NCI-H345 (cell line): ENCODE results near the gene PCDH15.
"Not testable (repeated sequence)": the region's sequence is repeated elsewhere in the genome, so short reads cannot be mapped to it uniquely, and the experiment has no call there.

ENCODE experiments used
- DNase-seq: peaks from one replicate; lab custom pipeline; 2025; lab: John Stamatoyannopoulos, UW

The PCDH15 gene

DNA sequence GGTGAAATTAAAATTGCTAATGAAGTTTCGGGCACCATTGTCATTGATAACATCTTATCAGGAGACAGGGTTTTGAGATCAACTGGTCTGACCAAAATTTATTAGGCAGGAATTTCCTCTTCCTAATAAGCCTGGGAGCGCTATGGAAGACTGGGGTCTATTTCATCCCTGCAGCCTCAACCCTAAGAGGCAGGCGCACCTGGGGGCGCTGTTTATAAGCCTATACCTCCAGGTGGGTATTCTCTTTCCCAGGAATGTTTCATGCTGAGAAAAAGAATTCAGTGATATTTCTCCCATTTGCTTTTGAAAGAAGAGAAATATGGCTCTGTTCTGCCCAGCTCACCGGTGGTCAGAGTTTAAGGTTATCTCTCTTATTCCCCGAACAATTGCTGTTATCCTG, 406.4 kb downstream of the PCDH15 start:
- not testable (repeated sequence) for DNase-seq

DNA sequence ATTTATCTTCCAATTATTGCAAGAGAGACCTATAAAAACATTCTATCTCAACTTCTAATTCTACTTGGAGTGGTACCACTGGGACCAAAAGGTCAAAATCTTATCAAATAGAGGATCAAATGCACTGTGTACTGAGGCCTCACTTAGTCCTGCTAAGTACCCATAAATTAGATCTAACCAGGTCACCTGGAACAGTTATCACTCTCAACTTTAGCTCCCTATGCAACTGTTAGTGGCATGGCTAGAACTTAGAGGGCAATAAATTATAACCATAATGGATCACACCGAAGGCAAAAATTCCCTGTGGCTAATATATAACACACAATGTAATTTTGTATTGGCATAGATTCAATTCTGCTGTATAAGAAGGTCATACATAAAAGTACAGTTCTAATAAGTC, 428.9 kb downstream of the PCDH15 start:
- no peak for DNase-seq

DNA sequence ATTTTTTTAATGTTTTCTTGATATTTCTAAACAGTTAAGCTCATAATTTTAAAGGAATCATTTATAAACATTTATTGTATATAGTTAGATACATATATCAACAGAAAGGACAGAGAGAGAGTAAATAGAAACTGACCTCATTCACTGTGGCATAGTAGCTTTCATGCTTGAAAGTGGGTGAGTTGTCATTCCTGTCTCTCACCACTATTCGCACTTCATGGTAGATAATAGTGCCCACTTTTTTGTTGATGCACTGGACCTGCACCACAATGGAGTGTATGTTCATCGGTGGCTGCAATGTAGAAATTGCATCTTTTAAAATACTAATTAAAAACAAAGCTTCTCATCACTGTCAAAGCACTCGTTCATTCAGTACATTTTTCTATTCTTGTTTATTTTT, 432.0 kb downstream of the PCDH15 start:
- DNase-seq = no peak

DNA sequence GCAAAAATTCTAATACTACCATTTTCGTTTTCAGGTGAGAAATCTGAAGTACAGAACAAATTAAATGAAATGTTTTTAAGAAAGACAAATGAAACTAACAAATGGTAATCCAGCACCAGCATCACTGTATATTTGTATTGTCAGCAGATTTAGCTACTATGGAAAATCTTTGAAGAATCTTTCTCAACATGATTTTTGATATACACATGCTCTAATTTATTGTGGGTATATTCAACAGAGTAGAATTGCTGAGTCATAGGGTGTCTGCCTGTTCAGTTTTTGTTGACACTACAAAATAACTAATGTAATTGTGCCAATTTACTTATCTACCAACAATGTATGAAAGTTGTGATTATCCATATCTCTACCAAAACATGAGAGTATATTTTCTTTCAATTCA, 437.6 kb downstream of the PCDH15 start:
- no peak for DNase-seq

DNA sequence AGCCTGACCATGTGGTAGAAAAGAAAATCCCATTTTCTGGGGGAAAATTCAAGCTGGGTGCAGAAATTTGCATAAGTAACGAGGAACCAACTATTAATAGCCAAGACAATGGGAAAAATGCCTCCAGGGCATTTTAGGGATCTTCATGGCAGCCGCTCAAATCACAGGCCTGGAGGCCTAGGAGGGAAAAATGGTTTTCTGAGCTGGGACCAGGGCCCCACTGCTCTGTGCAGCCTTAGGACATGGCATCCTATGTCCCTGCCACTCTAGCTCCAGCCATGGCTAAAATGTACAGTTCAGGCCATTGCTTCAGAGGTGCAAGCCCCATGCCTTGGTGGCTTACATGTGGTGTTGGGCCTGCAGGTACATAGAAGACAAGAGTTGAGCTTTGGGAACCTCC, 459.0 kb downstream of the PCDH15 start:
- DNase-seq = no peak

DNA sequence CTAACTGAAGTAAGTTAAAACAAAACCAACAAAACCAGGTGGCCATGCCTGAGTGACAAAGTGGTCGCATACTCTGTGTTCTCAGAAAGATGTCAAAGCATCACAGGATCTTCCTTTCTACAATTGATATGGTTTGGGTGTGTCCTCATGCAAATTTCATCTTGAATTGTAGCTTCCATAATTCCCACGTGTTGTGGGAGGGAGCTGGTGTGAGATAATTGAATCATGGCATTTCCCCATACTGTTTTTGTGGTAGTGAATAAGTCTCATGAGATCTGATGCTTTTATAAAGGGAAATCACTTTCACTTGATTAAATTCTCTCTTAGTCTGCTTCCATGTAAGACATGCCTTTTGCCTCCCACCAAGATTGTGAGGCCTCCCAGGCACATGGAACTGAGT, 465.7 kb downstream of the PCDH15 start:
- DNase-seq = no peak

DNA sequence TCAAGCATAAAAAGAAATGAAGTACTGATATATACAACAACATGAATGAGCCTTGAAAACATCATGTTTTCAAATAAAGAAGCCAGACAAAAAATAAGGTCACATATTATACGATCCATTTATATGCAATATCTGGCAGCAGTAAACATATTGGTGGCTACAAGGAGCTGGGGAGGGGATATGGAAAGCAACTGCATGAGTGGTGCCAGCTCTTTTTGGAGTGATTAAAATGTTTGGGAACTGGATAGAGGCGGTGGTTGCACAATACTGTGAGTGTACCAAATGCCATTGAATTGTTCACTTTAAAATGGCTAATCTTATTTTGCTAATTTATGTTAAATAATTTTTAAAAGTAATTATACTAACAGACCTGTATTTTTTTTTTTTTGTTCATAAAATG, 481.7 kb downstream of the PCDH15 start:
- no peak for DNase-seq

DNA sequence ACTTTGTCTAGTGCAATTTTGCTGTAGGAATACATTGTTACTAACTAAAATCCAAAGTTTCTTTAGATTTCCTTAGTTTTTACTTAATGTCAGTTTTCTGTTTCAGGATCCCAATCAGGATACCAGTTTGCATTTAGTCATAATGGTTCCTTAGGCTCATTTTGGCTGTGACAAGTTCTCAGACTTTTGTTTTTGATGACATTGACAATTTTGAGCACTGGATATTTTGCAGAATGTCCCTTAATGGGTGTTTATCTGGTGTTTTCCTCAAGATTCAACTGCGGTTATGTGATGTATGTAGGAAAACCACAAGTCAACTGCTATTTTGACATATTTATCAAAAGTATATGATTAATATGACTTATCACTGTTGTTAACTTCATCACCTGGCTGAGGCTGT, 482.6 kb downstream of the PCDH15 start:
- DNase-seq = no peak

DNA sequence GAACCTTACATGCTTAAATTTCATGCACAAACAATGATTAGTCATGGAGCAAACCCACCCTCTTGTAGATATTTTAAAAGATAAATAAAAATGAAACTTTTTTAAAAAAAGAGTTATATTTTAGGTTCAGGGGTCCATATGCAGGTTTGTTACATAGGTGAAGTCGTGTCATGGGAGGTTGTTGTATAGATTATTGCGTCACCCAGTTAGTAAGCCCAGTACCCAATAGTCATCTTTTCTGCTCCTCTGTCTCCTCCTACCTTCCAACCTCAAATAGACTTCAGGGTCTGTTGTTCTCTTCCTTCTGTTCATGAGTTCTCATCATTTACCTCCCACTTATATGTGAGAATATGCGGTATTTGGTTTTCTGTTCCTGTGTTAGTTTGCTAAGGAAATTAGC, 486.6 kb downstream of the PCDH15 start:
- no peak for DNase-seq

DNA sequence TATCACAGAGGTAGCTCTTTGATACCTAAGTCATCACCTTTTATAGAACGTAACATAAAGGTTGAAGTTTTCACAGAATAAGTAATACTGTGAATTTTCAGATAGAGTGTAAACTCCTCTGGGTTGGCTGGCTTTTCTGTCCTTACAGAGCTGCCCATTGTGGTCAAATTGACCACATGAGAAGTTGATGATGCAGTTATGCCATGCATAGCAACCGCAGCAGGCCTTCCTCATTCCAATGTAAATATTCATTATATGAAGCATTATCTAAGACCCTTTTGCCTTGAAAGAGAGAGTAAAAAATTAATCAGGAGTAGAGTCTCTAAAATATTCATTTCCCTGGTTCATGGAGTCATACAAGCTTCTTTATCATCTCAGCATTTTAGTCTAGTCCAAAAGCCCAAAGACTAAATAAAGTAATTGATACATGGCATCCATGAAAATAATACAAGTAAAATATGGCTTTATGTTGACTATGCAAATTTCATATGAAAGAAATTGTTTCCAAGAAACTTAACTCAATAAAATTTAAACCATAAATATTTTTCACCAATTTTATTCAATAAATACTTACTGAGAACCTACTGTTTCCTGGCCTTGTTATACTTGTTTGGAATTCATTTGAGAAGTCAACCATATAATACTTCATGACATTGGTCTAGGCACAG, 516.4 kb downstream of the PCDH15 start:
- no peak for DNase-seq

DNA sequence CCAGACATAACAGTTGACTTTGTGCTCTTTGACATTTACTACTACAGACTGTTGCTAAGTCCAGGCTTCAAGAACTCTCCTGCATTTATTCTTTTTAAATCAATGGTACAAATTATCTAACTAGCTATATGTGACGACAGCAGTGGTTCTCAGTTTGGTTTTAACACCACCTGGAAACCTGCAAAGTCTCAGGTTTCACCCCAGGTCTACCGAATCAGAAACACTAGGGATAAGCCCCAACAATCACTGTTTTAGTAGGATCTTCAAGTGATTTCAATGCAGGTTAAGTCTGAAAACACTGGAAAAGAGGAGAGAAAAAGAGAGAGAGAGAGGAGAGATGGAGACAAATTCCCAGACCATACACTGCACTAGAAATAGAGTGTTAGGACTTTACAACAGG, 519.0 kb downstream of the PCDH15 start:
- DNase-seq = no peak

DNA sequence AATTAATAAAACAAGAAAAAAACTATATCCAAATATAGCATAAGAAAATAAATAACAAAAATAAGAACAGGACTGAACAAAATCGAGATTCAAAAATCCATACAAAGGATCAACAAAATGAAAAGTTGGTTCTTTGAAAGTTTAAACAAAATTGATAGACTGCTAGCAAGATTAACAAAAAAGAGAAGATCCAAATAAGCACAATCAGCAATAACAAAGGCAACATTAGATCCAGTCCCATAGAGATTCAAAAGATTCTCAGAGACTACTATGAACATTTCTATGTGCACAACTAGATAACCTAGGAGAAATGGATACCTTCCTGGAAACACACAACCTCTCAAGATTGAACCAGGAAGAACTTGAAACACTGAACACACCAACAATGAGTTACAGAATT, 534.6 kb downstream of the PCDH15 start:
- no peak for DNase-seq

DNA sequence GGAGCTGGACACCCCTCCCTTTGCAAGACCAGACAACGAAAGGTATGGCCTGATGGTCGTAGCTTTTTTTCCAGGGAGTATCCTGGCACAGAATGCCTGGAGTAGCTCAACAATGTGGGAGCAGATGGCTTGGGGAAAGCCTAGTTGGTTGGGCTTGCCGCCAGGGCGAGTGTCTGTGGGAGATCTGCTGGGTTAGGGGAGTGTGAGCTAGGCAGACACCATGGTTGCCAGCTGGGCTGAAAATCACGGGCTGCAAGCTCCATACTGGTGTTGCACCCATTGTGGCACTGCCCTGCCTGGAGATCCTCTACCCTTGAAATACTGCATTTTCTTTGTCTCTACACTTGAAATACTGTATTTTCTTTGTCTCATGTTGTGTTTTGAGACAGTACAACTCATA, 538.3 kb downstream of the PCDH15 start:
- no peak for DNase-seq

DNA sequence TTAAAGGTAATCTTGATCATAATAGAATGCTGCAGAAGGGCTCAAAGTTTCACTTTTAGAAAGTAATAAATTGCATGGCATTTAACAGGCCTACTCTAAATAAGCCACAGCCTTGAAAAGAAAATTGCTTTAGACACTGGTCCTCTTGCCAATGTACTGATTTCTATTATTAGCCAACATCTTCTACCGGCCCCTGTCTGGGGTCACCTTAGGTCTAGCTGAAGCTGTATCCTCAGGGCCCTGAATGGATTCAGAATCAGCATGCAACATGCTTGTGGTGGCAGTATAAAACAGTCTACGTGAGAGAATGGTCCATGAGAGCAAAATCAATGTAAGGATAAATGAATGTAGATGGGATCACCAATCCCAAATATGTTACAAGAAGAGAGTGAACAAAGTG, 541.9 kb downstream of the PCDH15 start:
- no peak for DNase-seq

DNA sequence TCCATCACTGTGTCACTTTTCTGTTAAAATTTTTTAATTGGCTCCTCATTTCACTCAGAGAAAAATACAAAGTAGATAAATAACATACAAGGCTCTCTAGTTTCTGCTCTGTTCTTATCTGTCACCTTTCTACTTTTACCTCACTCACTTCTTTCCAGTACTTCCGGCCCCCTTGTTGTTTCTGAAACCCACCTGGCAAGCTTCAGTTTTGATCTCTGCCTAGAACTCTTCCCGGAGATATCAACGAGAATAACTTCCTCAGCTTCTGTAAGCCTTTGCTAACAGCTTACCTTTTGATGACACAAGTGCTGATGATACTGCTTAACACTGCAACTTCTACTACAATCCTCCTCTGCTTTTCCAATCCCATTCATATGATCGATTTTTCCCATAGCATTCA, 566.2 kb downstream of the PCDH15 start:
- no peak for DNase-seq

DNA sequence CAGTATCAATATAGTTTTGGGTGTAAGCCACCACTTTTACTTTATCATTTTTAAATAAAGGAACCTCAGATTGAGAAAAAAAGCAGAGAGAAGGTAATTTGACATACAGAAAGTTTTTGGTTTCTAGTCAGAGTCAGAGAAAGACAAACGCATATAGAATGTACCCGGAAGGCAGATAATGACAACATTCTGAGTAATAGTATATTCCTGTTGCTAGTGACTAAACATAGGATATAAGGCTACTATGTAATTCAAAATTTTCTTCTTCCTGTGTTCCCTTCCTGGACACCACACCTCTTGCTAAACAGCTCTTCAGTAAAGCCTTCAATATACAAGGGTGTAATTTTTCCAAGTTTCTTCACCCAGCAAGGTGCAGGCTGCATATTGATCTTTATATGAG, 597.6 kb downstream of the PCDH15 start:
- no peak for DNase-seq

DNA sequence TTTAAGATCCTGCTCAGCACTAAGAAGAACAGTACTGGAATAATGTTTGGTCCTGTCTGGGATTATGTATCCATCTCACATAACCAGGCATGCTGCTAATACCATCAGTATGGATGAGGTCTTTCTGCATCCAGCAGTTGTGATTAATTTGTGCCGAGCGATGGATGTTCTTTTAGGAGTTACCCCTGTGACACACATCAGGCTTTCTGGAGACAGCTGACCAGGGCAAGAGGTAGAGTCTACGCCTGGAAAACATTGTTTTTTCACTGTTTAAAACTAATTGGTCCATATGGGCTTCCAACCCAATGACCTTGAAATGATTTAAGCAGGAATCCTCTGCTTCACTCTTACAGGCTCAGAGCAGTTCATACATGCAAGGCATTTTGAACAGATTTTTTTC, 603.0 kb downstream of the PCDH15 start:
- no peak for DNase-seq

DNA sequence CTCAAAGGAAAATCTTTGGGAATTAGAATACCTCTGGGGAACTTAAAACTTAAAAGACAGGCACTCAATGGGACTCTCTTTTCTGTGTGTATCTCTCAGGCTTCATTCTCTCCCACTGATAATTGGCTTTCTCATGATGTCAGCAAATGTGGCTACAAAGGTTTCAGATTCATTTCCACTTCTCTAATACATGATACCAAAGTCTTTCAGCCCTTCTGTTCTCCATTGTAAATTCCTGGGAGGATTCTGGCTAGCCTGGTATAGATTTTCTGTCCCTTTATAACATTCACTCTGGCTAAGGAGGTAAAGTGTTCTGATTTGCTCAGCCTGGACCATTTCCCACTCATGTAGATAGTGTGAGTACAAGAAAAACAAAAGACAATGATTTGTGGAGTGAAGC, 606.2 kb downstream of the PCDH15 start:
- DNase-seq = no peak

DNA sequence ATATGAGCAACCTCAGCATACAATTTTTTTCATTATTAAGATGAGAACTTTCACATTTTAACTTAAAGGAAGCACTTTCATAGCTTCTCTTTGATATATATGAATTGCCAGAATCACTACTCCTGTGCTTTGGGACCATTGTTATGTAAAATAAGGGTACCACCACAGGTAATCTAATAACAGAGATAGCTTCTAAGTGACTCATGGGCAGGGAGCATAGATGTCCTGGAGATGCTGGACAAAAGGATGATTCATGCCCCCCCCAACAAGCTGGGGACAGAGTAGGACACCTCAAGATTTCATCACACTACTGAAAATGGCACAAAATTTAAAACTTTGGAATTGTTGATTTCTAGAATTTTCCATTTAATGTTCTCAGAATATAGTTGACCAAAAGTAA, 641.1 kb downstream of the PCDH15 start:
- no peak for DNase-seq

DNA sequence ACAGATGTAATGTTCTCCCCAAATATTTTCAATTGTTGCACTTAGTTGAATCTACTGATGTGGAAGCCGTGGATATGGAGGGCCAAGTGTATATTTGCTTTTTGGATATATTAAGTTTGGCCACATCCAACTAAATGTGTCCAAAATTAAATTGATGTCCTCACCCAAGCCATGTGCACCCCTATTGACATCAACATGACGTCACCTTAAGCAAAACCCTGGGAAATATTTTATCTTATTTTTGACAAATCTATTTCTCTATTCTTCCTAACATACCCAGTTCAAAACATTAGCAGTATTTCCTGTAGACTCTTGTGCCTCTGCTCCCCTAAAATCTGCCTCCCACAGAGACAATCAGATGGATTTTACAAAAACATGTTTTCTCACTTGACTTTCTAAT, 652.5 kb downstream of the PCDH15 start:
- no peak for DNase-seq

DNA sequence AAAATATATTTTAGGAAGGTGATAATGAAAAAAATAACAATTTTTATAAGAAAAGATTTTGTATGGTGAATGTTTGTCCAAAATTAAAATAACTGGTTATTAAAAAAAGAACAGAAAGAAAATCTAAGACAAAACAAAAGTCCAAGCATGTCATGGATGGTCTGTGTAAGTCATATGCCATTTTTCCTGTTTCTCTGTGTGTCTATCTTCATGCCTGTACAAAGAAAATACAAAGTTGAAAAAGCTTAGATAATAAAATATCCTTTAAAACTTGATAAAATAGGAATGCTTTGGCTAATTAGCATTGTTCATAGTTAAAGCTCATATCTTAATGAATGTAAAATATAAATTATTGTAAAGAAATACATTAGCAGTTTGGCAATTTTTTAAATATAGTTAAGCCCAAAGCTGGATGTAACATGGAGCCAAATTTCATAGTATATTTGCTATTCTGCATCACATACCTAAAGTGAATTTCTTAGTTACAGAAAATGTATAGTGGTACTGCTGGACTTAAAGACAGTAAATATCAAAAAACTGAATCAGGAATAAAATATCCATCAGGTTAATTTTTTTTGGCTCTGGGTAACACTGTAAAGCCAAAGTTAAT, 661.1 kb downstream of the PCDH15 start:
- no peak for DNase-seq

DNA sequence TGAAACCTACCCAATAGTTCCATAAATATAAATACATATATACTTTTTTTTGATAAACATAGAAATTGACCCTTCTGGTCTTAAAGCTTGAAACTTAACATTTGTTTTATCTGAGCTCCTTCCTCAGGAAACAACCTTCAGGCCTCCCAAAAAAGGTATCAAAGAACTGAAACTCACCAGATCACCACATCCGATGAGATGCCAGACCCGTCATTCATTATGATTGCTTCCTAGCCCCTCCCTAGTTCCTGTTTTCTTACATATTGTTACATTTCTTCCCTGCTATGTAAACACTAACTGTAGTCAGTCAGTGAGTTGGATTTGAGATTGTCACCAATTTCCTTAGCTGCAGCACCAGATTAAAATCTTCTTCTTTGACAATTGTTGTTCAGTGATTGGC, 663.6 kb downstream of the PCDH15 start:
- no peak for DNase-seq

DNA sequence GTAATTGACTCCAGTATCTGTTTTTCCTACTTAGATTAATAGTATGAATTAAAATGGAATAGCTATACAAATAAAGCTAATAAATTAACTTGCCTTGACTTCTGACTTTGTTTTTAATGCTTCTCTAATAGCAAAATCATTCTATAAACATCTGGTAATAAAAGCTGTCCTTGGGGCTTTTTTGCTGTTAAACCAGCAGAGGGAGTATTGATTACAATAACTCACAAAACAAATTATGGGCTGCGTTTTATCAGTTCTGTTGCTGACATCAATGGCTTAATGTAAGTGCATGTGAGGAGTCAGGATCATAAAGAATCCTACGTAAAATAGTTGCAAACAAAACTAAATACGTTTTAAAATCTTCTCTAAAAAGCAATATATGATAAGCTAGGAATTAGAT, 667.8 kb downstream of the PCDH15 start:
- no peak for DNase-seq

DNA sequence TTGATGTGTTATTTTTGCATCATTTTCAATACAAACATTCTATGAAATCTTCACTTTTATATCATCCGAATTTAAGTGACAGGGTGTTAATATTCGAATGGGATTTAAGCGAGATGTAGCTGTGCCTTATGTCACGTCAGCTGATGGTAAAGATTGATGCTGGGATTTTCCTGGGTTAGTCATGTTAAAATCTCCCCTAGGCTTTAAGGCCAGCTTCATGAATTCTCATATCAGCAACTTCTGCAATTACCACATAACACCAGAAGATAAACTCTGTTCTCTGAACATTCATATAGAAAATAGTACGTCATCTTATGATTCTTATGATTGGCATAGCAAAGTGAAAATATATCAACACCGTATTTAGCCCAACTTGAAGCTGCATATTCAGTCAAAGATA, 669.2 kb downstream of the PCDH15 start:
- no peak for DNase-seq
